ENCODE results near the gene SIPA1L3.

DNA sequence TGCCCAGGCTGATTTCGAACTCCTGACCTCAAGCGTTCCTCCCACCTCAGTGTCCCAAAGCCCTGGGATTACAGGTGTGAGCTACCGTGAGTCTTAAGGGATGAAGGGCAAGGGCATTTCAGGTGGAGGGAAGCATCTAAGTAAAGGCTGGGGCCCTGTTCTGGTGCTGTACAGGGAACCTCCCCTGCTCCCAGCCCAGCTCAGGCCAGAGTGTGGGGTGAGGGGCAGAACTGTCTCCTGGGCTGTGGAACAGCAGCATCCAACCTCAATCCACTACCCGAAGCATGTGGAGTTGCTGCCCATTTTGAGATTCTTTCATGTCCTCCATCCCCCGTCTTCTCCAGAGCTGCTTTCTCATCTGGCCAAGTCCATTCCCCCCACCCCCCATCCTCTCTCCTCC lies 105.3 kb downstream of the SIPA1L3 start:
- TF ChIP-seq, protein P1, sequence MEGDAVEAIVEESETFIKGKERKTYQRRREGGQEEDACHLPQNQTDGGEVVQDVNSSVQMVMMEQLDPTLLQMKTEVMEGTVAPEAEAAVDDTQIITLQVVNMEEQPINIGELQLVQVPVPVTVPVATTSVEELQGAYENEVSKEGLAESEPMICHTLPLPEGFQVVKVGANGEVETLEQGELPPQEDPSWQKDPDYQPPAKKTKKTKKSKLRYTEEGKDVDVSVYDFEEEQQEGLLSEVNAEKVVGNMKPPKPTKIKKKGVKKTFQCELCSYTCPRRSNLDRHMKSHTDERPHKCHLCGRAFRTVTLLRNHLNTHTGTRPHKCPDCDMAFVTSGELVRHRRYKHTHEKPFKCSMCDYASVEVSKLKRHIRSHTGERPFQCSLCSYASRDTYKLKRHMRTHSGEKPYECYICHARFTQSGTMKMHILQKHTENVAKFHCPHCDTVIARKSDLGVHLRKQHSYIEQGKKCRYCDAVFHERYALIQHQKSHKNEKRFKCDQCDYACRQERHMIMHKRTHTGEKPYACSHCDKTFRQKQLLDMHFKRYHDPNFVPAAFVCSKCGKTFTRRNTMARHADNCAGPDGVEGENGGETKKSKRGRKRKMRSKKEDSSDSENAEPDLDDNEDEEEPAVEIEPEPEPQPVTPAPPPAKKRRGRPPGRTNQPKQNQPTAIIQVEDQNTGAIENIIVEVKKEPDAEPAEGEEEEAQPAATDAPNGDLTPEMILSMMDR (IDR thresholded peaks at IDR 0.05; ENCODE audit: low read length): no peak
- TF ChIP-seq EZH2 (optimal IDR thresholded peaks at IDR 0.05; ENCODE audit: low read depth, low read length): no peak
